ENCODE results near the gene TRIM47. TPM values are rescaled to one million over a fixed set of nuclear protein-coding genes. Genes with fewer than 3 reads are reported as not detected.

TRIM47 gene
- total RNA-seq, 1 experiment from 2014 or later = 86.7 TPM

DNA sequence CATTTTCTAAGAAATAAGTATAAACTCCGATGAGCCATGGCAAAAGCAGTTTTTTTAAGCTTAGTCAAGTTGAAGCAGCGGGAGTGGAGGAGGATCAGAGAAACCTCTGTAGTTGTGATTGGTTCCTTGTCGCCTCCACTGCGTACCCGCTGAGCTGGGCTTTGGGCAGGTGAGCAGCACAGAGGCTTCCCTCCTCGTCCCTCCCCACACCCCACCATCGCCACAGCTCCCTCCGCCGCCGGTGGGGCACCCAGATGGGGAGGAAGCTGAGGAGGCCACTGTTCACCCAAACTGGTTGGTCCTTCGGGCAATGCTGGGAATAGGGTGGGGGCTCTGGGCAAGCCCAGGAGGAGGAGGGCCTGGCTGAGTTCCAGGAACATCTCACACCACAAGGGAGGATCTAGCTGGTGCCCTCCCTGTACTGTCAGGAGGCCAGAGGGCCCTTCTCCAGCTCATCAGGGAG is 31.5 kb upstream of the TRIM47 start:
- Histone ChIP-seq H3K79me2 (ENCODE audit: insufficient read depth, low read length) (no peaks in the 10 kb centered on the region), H3K9me3 (ENCODE audit: control insufficient read depth in 1 of 2, insufficient read depth in 1 of 2, low read depth in 1 of 2, low read length in 2 of 2) (no peaks in the 10 kb centered on the region), H3K9ac (ENCODE audit: low read length) (no peak overlapping the region), H4K20me1 (ENCODE audit: insufficient read depth) (no peaks in the 10 kb centered on the region), H2AFZ (ENCODE audit: low read depth, low read length, poor library complexity, severe bottlenecking) (no peak overlapping the region), H3K4me1 (ENCODE audit: control insufficient read depth in 1 of 2, insufficient read depth in 2 of 2, low read length in 2 of 2) (peaks cover 15 to 26% of the 10 kb centered on the region in 2 experiments), H3K9me2 (ENCODE audit: insufficient read depth) (no peaks in the 10 kb centered on the region), H3K27me3 (ENCODE audit: insufficient read depth, low read length) (no peaks in the 10 kb centered on the region), H3K27ac (ENCODE audit: low read depth, low read length) (no peak overlapping the region), H3K4me3 (replicated peaks in 1 of 2; ENCODE audit: low read depth in 1 of 2, low read length in 2 of 2) (no peak overlapping the region), H3K4me2 (ENCODE audit: low read length) (no peak overlapping the region), H3K36me3 (ENCODE audit: control insufficient read depth in 1 of 2, insufficient read depth in 2 of 2, low read length in 2 of 2) (no peaks in the 10 kb centered on the region)
- ChIA-PET RAD21 (ENCODE audit: low non-redundant PET in 1 of 2, low total read pairs in 2 of 2, uncharacterized antibody in 2 of 2, unreplicated experiment in 2 of 2) (no interaction called here), POLR2A (no interaction called here), CTCF (interaction anchor here (0.8 to 1.1 kb wide), 2 partner anchors 17 to 96 kb away, joined by 3 to 5 read pairs; no protein-coding TSS in a partner anchor)
- ATAC-seq = no peak
- no TSS peak for BruUV-seq (replicated peaks)
- no peak for TF ChIP-seq YY1 (IDR thresholded peaks at IDR 0.05; ENCODE audit: extremely low read depth, insufficient replicate concordance, low read depth, low read length)
- TF ChIP-seq ZNF274 (IDR thresholded peaks at IDR 0.05; ENCODE audit: low read depth, low read length) = no peak
- TF ChIP-seq, protein P1, sequence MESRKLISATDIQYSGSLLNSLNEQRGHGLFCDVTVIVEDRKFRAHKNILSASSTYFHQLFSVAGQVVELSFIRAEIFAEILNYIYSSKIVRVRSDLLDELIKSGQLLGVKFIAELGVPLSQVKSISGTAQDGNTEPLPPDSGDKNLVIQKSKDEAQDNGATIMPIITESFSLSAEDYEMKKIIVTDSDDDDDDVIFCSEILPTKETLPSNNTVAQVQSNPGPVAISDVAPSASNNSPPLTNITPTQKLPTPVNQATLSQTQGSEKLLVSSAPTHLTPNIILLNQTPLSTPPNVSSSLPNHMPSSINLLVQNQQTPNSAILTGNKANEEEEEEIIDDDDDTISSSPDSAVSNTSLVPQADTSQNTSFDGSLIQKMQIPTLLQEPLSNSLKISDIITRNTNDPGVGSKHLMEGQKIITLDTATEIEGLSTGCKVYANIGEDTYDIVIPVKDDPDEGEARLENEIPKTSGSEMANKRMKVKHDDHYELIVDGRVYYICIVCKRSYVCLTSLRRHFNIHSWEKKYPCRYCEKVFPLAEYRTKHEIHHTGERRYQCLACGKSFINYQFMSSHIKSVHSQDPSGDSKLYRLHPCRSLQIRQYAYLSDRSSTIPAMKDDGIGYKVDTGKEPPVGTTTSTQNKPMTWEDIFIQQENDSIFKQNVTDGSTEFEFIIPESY (IDR thresholded peaks at IDR 0.05; ENCODE audit: extremely low read depth, insufficient replicate concordance, low read length) = no peak
- no peak for TF ChIP-seq JUND (IDR thresholded peaks at IDR 0.05)
- TF ChIP-seq POLR2A (IDR thresholded peaks at IDR 0.05; ENCODE audit: borderline replicate concordance, extremely low read depth, insufficient read depth, insufficient read length) = no peak
- no peak for TF ChIP-seq EZH2phosphoT487 (IDR thresholded peaks at IDR 0.05; ENCODE audit: borderline replicate concordance)
- TF ChIP-seq, protein P2, sequence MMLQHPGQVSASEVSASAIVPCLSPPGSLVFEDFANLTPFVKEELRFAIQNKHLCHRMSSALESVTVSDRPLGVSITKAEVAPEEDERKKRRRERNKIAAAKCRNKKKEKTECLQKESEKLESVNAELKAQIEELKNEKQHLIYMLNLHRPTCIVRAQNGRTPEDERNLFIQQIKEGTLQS (IDR thresholded peaks at IDR 0.05) = no peak
- TF ChIP-seq FOSL1 (IDR thresholded peaks at IDR 0.05; ENCODE audit: low read depth) = no peak
- DNase-seq (ENCODE audit: low read depth, low spot score) = no peak
- intact Hi-C loops (cut with micrococcal nuclease) = loop anchor here (10.0 kb wide), 1 partner anchor 195 kb away; the partner anchor contains the start of gene EXOC7

Measured in HCT116 (cell line).